GM21381 (cell line): Measurements from ENCODE around the gene MYO9B.

Experiments used
- ATAC-seq: cut with Tn5 transposase; IDR thresholded peaks from one replicate; pipeline ENCODE4 v1.9.1; 2021; ENCODE audit warnings: mild to moderate bottlenecking, moderate library complexity; ENCODE audit not compliant: unreplicated experiment

The MYO9B gene

DNA sequence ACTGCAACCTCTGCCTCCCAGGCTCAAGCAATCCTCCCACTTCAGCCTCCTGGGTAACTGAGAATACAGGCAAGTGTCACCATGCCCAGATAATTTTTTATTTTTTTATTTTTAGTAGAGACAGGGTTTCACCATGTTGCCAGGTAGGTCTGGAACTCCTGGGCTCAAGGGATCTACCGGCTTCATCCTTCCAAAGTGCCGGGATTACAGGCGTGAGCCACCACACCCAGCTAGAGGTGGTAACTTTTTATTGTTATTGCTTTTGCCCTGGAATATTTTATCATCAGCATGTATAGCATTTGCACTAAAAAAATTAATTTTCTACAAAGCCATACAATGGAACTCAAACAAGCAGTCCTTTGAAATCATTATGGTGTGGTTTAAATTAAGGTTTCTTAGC, 14.4 kb upstream of the MYO9B start:
- no peak for ATAC-seq

DNA sequence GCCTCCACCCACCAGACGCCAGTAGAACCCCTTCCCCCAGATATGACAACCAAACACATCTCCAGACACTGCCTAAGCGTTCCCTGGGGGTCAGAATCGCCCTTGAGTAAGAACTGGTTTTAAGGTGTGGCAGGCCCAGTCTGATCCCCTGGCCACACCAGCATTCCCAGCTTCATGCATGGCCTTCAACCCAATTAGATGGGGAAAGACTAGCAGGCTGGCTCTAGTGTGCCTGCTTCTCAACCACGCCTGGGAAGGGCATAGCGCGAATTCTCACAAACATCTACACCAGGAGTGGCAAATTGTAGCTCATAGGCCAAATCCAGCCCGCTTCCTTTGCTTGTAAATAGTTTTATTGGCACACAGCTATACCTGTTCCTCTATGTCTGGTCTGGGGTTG, 13.9 kb upstream of the MYO9B start:
- no peak for ATAC-seq

GRCh38 chr19:17063428-17063827, 12.1 kb upstream of the MYO9B start:
- ATAC-seq, result no peak

DNA sequence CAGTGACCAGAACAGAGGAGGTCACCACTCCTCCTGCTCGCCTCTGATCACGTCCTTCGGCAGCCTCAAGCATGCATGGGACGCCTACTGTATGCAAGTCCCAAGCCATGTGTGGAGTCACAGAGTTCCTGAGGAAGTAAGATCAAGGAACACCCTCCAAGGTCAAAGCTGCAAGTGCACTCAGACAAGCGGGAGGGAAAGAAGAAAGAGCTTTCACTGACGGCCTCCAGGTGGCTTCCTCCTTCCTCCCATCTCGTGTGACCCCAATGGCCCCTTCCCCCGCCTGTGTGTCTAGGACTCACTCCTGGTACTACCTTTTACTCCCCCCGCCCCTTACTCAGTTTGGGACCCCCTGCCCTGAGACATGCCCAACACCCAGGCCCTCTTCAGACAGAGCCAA, 6.4 kb upstream of the MYO9B start:
- no peak for ATAC-seq

GRCh38 chr19:17070421-17070820, 5.2 kb upstream of the MYO9B start:
- ATAC-seq, result no peak

- ATAC-seq, result no peak
Observed at GRCh38 chr19:17070912-17071311, 4.7 kb upstream of the MYO9B start.

- ATAC-seq, result no peak
Observed at GRCh38 chr19:17073869-17074633, 1.5 kb upstream of the MYO9B start.

GRCh38 chr19:17074634-17075034, 943 bp upstream of the MYO9B start:
- no peak for ATAC-seq

GRCh38 chr19:17075864-17076542, 426 bp downstream of the MYO9B start:
- no peak for ATAC-seq

DNA sequence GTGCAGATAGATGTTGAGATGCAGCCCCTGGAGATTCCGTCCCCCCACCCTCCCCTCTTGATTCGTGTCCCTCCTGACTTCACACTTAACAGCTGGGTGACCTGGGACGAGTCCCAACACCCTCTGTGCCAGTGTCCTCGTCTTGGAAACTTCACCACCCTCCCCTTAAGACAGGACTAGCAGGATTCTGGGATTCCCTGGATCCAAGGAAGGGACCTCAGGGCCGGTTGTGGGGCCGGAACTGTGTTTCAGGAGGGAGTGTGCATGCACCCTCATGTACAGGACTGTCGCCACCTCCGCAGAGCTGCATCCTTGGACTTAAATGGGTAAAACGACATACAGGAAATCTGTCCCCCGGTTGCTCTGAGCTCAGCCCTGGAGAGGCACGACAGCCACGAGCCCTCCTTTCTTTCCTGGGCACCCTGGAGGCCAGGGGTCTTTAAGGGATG, 990 bp downstream of the MYO9B start:
- no peak for ATAC-seq

DNA sequence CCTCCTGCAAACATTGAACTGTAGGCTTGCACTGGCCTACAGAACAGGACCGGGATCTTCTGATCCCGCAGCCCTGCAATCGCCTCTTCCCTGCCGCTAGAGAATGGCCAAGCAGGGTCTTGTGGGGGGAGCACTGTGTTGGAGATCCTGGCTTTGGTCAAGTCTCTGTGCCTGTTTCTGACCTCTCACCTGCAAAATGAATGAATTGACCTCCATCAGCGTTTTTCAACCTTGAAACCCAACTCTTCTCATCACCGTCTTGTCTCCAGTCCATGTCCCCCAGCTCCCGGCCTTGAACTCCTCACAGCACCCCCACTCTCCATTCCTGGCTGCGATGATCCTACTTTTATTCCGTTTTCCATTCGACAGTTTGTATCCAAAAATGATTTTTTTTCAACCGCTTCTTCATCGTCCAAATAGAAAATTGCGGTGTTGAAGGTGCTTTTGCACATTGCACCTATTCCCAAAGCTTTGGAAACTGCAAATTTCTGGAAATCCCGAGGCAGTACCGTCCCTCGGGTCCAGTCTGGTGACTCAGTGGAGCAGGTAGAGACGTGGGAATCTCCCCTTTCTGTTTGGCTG, 2.0 kb downstream of the MYO9B start:
- no peak for ATAC-seq

GRCh38 chr19:17078036-17078919, 2.7 kb downstream of the MYO9B start:
- no peak for ATAC-seq

- ATAC-seq, result no peak
Observed at GRCh38 chr19:17078920-17079709, 3.5 kb downstream of the MYO9B start.

DNA sequence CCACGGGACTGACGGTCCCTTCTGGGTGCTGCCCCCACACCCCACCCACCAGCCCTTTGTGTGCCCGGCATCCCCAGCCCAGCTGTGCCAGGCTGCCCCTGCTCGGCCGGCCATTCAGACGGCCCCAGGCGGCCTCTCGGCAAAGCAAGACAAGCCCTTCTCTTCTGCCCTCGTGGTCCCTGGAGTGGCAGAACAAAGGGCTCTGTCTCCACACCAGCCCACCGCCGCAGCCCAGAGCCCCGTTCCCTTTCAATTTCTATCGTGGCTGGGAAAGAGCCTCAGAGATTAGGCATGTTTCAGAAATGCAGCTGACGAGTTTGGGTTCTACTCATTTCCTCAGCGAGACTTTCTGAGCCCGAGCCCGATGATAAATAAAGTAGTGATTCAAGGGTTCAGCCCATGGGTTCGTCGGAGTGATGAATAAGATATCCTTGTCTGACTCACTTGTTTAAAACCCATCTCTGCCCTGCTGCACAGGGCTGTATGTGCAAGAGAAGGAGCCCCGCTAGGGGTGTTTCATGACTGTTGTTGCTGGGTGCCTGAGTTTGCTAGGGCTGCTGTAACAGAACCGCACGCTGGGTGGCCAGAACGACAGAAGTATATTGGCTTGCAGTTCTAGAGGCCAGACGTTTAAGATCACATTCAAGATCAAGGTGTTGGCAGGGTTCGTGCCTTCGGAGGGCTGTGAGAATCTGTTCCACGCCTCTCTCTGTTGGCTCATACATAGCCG, 4.3 kb downstream of the MYO9B start:
- peak; percentile 29 for ATAC-seq

DNA sequence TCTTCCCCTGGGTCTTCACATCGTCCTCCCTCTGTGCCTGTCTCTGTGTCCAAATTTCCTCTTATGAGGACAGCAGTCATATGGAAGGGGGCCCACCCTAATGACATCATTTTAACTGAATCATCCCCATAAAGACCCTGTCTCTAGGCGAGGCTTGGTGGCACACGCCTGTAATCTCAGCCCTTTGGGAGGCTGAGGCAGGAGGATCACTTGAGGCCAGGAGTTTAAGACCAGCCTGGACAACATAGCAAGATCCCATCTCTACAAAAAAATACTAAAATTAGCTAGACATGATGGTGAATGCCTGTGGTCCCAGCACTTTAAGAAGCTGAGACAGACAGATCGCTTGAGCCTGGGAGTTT, 4.8 kb downstream of the MYO9B start:
- ATAC-seq, result no peak

DNA sequence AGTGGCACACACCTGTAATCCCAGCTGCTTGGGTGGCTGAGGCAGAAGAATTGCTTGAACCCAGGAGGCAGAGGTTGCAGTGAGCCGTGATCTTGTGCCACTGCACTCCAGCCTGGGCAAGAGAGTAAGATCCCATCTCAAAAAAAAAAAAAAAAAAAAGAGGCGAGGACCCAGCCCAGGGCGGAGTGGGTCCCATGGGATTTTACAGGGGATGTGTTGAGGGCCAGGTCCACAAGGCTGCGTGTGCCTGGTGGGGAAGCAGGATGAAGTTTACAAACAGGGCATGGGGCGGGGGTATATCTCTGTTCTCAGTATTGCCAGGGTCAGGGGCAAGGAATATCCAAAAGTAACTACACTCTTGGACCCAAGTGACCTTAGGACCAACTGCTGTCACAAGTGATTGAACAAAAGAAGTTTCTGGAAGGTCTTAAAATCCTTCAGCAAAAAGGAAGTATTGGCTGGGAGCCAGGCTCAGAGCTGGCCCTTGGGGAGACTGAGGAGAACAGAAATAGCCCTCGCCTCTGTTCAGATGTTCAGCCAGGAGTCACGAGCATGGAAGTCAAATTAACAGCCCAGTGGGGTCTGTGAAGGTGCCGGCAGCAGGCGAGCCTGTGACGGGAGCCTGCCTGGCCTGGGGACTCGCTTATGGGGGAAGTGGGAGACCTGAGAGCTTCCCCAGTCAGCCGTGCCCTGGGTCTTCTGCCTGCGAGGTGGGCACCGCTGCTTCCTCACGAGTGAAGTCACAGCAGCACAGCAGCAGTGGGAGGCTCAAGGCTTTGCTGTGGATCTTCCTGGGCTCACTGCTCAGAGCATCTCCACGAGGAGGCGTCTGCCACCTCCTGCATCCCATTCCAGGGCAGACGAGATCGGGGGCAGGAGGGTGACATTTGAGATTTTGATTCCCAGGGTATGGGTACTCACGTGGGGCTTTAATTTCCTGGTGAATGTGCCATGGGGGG, 6.4 kb downstream of the MYO9B start:
- no peak for ATAC-seq

GRCh38 chr19:17086120-17086519, 10.5 kb downstream of the MYO9B start:
- no peak for ATAC-seq

DNA sequence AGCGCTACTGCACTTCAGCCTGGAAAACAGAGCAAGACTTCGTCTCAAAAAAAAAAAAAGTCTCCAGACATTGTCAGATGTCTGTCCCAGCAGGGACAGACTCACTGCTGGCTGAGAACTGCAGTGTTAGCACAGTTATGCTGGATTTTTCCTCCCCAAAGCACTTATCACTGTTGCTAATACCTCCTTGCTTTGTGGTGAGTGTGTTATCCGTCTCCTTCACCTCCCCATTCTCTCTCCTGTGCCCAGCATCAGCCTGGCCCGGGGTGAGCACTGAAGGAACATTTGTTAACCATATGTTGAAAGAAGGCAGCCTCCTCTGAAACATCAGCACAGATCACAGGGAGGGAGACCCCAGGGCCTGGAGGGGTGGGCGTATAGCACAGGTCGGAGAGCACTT, 11.3 kb downstream of the MYO9B start:
- no peak for ATAC-seq

DNA sequence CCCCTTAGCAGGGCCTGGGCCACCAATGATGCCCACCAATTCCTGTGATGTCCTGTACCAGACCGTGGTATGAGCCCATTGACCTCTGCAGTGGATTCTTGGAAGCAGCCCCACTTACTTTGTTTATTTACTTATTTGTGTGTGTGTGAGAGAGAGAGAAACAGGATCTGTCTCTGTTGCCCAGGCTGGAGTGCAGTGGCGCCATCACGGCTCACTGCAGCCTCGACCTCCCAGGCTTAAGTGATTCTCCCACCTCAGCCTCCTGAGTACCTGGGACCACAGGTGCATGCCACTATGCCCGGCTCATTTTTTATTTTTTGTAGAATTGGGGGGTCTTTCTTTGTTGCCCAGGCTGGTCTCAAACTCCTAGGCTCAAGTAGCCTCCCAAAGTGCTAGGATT, 13.0 kb downstream of the MYO9B start:
- no peak for ATAC-seq
